ENCODE results near the gene SDK2.

DNA sequence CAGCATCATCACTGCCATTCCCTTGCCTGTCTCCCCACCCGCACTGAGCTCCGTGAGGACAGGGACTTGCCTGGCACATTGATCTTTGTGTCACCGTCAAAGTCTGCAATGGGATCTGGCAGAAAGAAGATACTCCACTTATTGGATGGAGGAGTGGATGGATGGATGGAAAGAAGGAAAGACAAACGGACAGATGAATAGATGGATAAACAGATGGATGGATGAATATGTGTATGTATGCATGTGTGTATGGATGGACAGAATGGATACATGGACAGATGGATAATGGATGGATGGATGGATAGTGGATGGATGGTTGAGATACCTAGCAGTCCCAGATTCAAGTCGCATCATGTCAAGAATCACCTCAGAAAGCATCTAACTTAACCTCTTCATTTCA is 99.9 kb downstream of the SDK2 start:
- TF ChIP-seq POLR2AphosphoS5 (IDR thresholded peaks at IDR 0.05; ENCODE audit: low read depth, low read length) (no peak), CTCF (IDR thresholded peaks at IDR 0.05) (no peak), YY1 (IDR thresholded peaks at IDR 0.05; ENCODE audit: low read depth) (no peak), TEAD4 (IDR thresholded peaks at IDR 0.05; ENCODE audit: borderline replicate concordance, insufficient read depth) (no peak), GABPA (IDR thresholded peaks at IDR 0.05; ENCODE audit: low read depth) (no peak), NRF1 (IDR thresholded peaks at IDR 0.05; ENCODE audit: low read depth, low read length) (no peak), FOXM1 (IDR thresholded peaks at IDR 0.05; ENCODE audit: low read depth) (no peak)
- TF ChIP-seq, protein P1, sequence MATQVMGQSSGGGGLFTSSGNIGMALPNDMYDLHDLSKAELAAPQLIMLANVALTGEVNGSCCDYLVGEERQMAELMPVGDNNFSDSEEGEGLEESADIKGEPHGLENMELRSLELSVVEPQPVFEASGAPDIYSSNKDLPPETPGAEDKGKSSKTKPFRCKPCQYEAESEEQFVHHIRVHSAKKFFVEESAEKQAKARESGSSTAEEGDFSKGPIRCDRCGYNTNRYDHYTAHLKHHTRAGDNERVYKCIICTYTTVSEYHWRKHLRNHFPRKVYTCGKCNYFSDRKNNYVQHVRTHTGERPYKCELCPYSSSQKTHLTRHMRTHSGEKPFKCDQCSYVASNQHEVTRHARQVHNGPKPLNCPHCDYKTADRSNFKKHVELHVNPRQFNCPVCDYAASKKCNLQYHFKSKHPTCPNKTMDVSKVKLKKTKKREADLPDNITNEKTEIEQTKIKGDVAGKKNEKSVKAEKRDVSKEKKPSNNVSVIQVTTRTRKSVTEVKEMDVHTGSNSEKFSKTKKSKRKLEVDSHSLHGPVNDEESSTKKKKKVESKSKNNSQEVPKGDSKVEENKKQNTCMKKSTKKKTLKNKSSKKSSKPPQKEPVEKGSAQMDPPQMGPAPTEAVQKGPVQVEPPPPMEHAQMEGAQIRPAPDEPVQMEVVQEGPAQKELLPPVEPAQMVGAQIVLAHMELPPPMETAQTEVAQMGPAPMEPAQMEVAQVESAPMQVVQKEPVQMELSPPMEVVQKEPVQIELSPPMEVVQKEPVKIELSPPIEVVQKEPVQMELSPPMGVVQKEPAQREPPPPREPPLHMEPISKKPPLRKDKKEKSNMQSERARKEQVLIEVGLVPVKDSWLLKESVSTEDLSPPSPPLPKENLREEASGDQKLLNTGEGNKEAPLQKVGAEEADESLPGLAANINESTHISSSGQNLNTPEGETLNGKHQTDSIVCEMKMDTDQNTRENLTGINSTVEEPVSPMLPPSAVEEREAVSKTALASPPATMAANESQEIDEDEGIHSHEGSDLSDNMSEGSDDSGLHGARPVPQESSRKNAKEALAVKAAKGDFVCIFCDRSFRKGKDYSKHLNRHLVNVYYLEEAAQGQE (IDR thresholded peaks at IDR 0.05; ENCODE audit: low read depth, low read length), result no peak
